Heart left ventricle (tissue), 16 donors: ENCODE data around the gene UBP1. TPM values are rescaled to one million over a fixed set of nuclear protein-coding genes. Genes with fewer than 3 reads are reported as not detected.

Source experiments
- ATAC-seq, 4 donors: fragments of 200-7000 bp; cut with Tn5 transposase; one replicate each; pipeline ENCODE4 v1.9.1; 2020 to 2022; ENCODE audit warnings: moderate library complexity in 4 of 4, mild to moderate bottlenecking in 3 of 4, moderate number of reproducible peaks in 1 of 4
- DNase-seq, 5 donors: peaks; one replicate each; pipeline ENCODE4 v3.0.0-alpha.2; 2020
- H3K27ac ChIP-seq, 12 donors: fragments of 200-600 bp; sonication (generic) in 4 of 12; one replicate each; pipeline versions ENCODE4 v1.5.0 to v1.8.0; 2016 to 2022; ENCODE audit warnings: mild to moderate bottlenecking in 2 of 12
- H3K27me3 ChIP-seq, 9 donors: fragments of 200-600 bp; sonication (generic) in 2 of 9; one replicate each; pipeline versions ENCODE4 v1.5.1 to v1.8.0; 2016 to 2022; ENCODE audit warnings: mild to moderate bottlenecking in 3 of 9
- H3K36me3 ChIP-seq, 9 donors: fragments of 200-600 bp; sonication (generic) in 2 of 9; one replicate each; pipeline versions ENCODE4 v1.5.0 to v1.8.0; 2018 to 2022; ENCODE audit warnings: mild to moderate bottlenecking in 2 of 9
- H3K4me1 ChIP-seq, 12 donors: fragments of 200-600 bp; sonication (generic) in 4 of 12; one replicate each; pipeline versions ENCODE4 v1.5.0 to v1.8.0; 2016 to 2022; ENCODE audit warnings: mild to moderate bottlenecking in 3 of 12
- H3K4me3 ChIP-seq, 12 donors: fragments of 200-600 bp; sonication (generic) in 4 of 12; one replicate each; pipeline versions ENCODE4 v1.5.0 to v1.8.0; 2017 to 2022; ENCODE audit warnings: mild to moderate bottlenecking in 9 of 12, moderate library complexity in 4 of 12
- H3K9me3 ChIP-seq, 12 donors: fragments of 200-600 bp; sonication (generic) in 4 of 12; one replicate each; pipeline versions ENCODE4 v1.5.0 to v1.8.0; 2016 to 2022; ENCODE audit warnings: mild to moderate bottlenecking in 1 of 12
- CTCF ChIP-seq, 12 donors: fragments of 200-600 bp; sonication (generic) in 4 of 12; IDR thresholded peaks; one replicate each; pipeline versions ENCODE4 v1.5.0 to v1.8.0; 2018 to 2022; ENCODE audit warnings: antibody characterized with exemption in 12 of 12, mild to moderate bottlenecking in 5 of 12
- POLR2A ChIP-seq, 2 donors: fragments of 450-650 bp; IDR thresholded peaks; one replicate each; pipeline ENCODE4 v1.6.1; 2017; ENCODE audit warnings: antibody characterized with exemption in 2 of 2, mild to moderate bottlenecking in 2 of 2, moderate library complexity in 2 of 2
- WGBS, 4 donors: extraction: QIAGEN DNeasy Blood & Tissue Kit in 2 of 4; methylation state at CpG; one replicate each; pipeline versions ENCODE4 v1.1.5 to v1.1.7; 2013 to 2018; 5-methylcytosine and 5-hydroxymethylcytosine counted together
- intact Hi-C, 10 donors: fragments of 100-400 bp; cut with DNase I; formaldehyde crosslinking; loops; one replicate each; pipeline versions ENCODE4 v1.11.1 to v1.14.2; 2022
- polyA plus RNA-seq, 2 donors: library from polyadenylated mRNA; stranded (reverse); fragments of 200-250 nt; gene quantifications; one replicate each; pipeline ENCODE4 v1.2.3, GENCODE V29; 2013
- total RNA-seq, 9 donors: library from RNA; depleted of rRNA in 2 of 9; stranded (reverse); fragments of >200 nt in 2 of 9; fragmentation: NEBNext Ultra II Directional in 3 of 9; extraction: Animal tissue kit (Norgen Biotek cat#: 25700) in 3 of 9; gene quantifications; one replicate each; pipeline versions ENCODE4 v1.1.0 to v1.2.4, GENCODE V29; 2016 to 2023
- donor health status: ischemic (EF 13 %, LVEDD 7.1; RV severe dilation, severe dysfunction).
- donor health status: healthy with polysubstance abuse.
- donor health status: DM: no; HTN: yes; CAD: no.
- donor health status: DM: no; HTN: no; CAD: no.
- donor health status: ischemic (EF 25% LVEDD 6.9; RV normal size, moderate dysfunction).
- donor health status: ischemic (EF 25% LVEDD 5.7; RV mildly dilated, moderate dysfunction).
- donor health status: healthy.
- donor health status: DM: yes; HTN: yes; CAD: no.
- donor health status: ischemic (EF 35%, LVEDD 5.7; RV mildly dilated, moderate dysfunction).
- donor health status: nonischemic (EF 11% LVEDD 7.7; RV severe dilation, severe dysfunction).
- donor health status: DM: yes; HTN: yes; CAD: no.
- donor health status: PGD.
- donor health status: ischemic (EF 29% LVEDD 5.4; RV normal size, mild dysfunction).
- donor health status: nonischemic (EF 23%, LVEDD 6.1; RV moderate dilation, normal function).

UBP1 gene
- total and polyA plus RNA-seq, 11 donors, result 11.8 to 53.5 (median 42.0) TPM

DNA sequence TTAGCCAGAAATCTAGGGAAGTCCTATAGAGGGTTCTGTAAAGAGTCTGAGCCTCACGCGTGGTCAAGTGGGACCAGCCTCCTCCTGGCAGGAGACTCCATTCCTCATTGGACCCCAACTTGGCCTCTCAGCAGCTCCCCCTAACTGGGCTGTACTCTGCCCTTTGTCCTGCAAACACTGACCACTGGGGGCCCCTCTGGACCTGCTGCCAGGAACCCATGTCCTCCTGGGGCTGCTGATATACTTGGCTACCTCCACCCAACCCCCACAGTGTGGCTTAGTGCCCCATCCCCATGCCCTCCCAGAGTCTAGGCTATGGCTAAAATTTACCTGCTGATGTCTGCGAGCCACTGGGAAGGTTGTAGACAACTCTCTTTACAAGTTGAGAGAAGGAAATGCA lies 62.7 kb downstream of the UBP1 start:
- no peak for TF ChIP-seq POLR2A (IDR thresholded peaks at IDR 0.05)
- no peak for TF ChIP-seq CTCF (IDR thresholded peaks at IDR 0.05)
- H3K9me3 ChIP-seq, result no peaks in the 10 kb centered on the region
- no peak overlapping the region for H3K27ac ChIP-seq
- DNase-seq (no peak), ATAC-seq (peak in 1 of 4 donors; percentile 44)
- H3K27me3 ChIP-seq, result no peaks in the 10 kb centered on the region
- WGBS, 4 donors, result 90 to 95% (median 91%) methylated on average over 3 of the region's 3 CpGs
- H3K4me1 ChIP-seq, result peaks cover 0 to 7% (median 0%) of the 10 kb centered on the region in 12 donors
- H3K4me3 ChIP-seq, result no peak overlapping the region
- intact Hi-C loops, result loop anchor here in 1 of 10 donors (10.0 kb wide), 1 partner anchor 433 kb away; no protein-coding TSS in a partner anchor
- H3K36me3 ChIP-seq, result peaks cover 0 to 57% (median 5%) of the 10 kb centered on the region in 9 donors

DNA sequence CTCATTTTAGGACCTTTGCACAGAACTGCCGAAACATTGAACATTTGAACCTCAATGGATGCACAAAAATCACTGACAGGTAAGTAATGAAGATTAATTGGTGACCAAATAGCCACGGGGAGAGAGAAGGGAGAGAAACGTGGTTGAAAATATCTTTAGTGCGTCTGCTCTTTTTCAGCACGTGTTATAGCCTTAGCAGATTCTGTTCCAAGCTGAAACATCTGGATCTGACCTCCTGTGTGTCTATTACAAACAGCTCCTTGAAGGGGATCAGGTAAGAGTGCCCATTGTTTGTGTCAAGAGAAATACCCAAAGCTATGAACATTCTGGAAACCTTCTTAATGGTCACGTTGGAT lies 67.1 kb downstream of the UBP1 start:
- peaks cover 0 to 9% (median 0%) of the 10 kb centered on the region in 12 donors for H3K4me1 ChIP-seq
- ATAC-seq (no peak), DNase-seq (no peak)
- TF ChIP-seq POLR2A (IDR thresholded peaks at IDR 0.05) (no peak), CTCF (IDR thresholded peaks at IDR 0.05) (no peak)
- H3K27ac ChIP-seq, result no peak overlapping the region
- peaks cover 0 to 9% (median 0%) of the 10 kb centered on the region in 12 donors for H3K9me3 ChIP-seq
- WGBS, 4 donors, result 42 to 59% (median 52%) methylated on average over 6 of the region's 6 CpGs
- no peaks in the 10 kb centered on the region for H3K27me3 ChIP-seq
- H3K4me3 ChIP-seq, result no peak overlapping the region
- H3K36me3 ChIP-seq, result peaks cover 0 to 30% (median 5%) of the 10 kb centered on the region in 9 donors
- intact Hi-C loops, result loop anchor here (1.0 to 10.0 kb wide), 8 partner anchors 226 to 428 kb away; no protein-coding TSS in a partner anchor

GRCh38 chr3:33372218-33373081 lies 67.8 kb downstream of the UBP1 start:
- peak in 3 of 4 donors; percentile 59 to 74 (median 66) for ATAC-seq
- H3K27me3 ChIP-seq, result no peaks in the 10 kb centered on the region
- 53 to 59% (median 54%) methylated on average over 14 of the region's 14 CpGs for WGBS, 4 donors
- H3K9me3 ChIP-seq, result peaks cover 0 to 9% (median 0%) of the 10 kb centered on the region in 12 donors
- no peak overlapping the region for H3K27ac ChIP-seq
- TF ChIP-seq CTCF (IDR thresholded peaks at IDR 0.05) (peak; percentile 84 to 93 (median 90)), POLR2A (IDR thresholded peaks at IDR 0.05) (no peak)
- peaks cover 0 to 25% (median 5%) of the 10 kb centered on the region in 9 donors for H3K36me3 ChIP-seq
- no peak overlapping the region for H3K4me3 ChIP-seq
- peaks cover 0 to 9% (median 0%) of the 10 kb centered on the region in 12 donors for H3K4me1 ChIP-seq
- DNase-seq, result no peak
- intact Hi-C loops, result loop anchor here (1.0 to 10.0 kb wide), 8 partner anchors 225 to 428 kb away; no protein-coding TSS in a partner anchor

- peaks cover 0 to 5% (median 0%) of the 10 kb centered on the region in 9 donors for H3K36me3 ChIP-seq
These were observed 75.6 kb downstream of the UBP1 start for GRCh38 chr3:33364531-33365128.

More at GRCh38 chr3:33364531-33365128, 75.6 kb downstream of the UBP1 start:
- Histone ChIP-seq H3K4me3 (no peak overlapping the region), H3K27ac (no peak overlapping the region), H3K4me1 (peaks cover 0 to 8% (median 0%) of the 10 kb centered on the region in 12 donors), H3K9me3 (no peaks in the 10 kb centered on the region), H3K27me3 (no peaks in the 10 kb centered on the region)
- WGBS, 4 donors, result 85 to 93% (median 89%) methylated on average over 10 of the region's 10 CpGs
- intact Hi-C loops, result loop anchor here in 2 of 10 donors (5.0 kb wide), 2 partner anchors 222 to 417 kb away; no protein-coding TSS in a partner anchor
- DNase-seq (no peak), ATAC-seq (no peak)
- no peak for TF ChIP-seq POLR2A (IDR thresholded peaks at IDR 0.05)
- no peak for TF ChIP-seq CTCF (IDR thresholded peaks at IDR 0.05)
